GM11168 (cell line): ENCODE measurements around the gene KPNA2.
"Not testable (repeated sequence)": the region's sequence is repeated elsewhere in the genome, so short reads cannot be mapped to it uniquely, and the experiment has no call there.

Experiments used
- in situ Hi-C: fragments of 300-500 bp; cut with MboI; formaldehyde crosslinking; loops from one replicate; pipeline ENCODE4 v1.12.0; 2022; ENCODE audit warnings: low sequenced_read_pairs; ENCODE audit not compliant: unreplicated experiment

KPNA2 gene

GRCh38 chr17:68019675-68020408, 15.7 kb upstream of the KPNA2 start:
- in situ Hi-C loops: no loop called here

- in situ Hi-C loops: no loop called here
Observed at GRCh38 chr17:68020409-68020756, 15.2 kb upstream of the KPNA2 start.

GRCh38 chr17:68020791-68021190, 14.7 kb upstream of the KPNA2 start:
- in situ Hi-C loops: not testable (repeated sequence)

- in situ Hi-C loops: no loop called here
Observed at GRCh38 chr17:68021963-68022362, 13.6 kb upstream of the KPNA2 start.

GRCh38 chr17:68022547-68022946, 13.0 kb upstream of the KPNA2 start:
- in situ Hi-C loops: not testable (repeated sequence)

GRCh38 chr17:68029512-68030215, 5.9 kb upstream of the KPNA2 start:
- in situ Hi-C loops: no loop called here

GRCh38 chr17:68033636-68034451, 1.7 kb upstream of the KPNA2 start:
- in situ Hi-C loops: no loop called here

GRCh38 chr17:68034452-68034776, 1.1 kb upstream of the KPNA2 start:
- in situ Hi-C loops: no loop called here

GRCh38 chr17:68035131-68035522, 408 bp upstream of the KPNA2 start:
- in situ Hi-C loops: no loop called here

GRCh38 chr17:68036304-68037147, 991 bp downstream of the KPNA2 start:
- in situ Hi-C loops: no loop called here

GRCh38 chr17:68047153-68047846, 11.8 kb downstream of the KPNA2 start:
- in situ Hi-C loops: no loop called here

- in situ Hi-C loops: not testable (repeated sequence)
Observed at GRCh38 chr17:68047890-68048542, 12.5 kb downstream of the KPNA2 start.

- in situ Hi-C loops: no loop called here
Observed at GRCh38 chr17:68048996-68049395, 13.5 kb downstream of the KPNA2 start.

GRCh38 chr17:68049812-68050437, 14.4 kb downstream of the KPNA2 start:
- in situ Hi-C loops: not testable (repeated sequence)

- in situ Hi-C loops: not testable (repeated sequence)
Observed at GRCh38 chr17:68051321-68052312, 16.1 kb downstream of the KPNA2 start.

GRCh38 chr17:68052810-68053209, 17.3 kb downstream of the KPNA2 start:
- in situ Hi-C loops: no loop called here

GRCh38 chr17:68053231-68054013, 17.9 kb downstream of the KPNA2 start:
- in situ Hi-C loops: no loop called here
